Endodermal cell (in vitro differentiated cells): Measurements from ENCODE around the gene ANGPTL2. TPM values are rescaled to one million over a fixed set of nuclear protein-coding genes. Genes with fewer than 3 reads are reported as not detected.

ENCODE experiments used
- DNase-seq: peaks from one replicate; pipeline ENCODE4 v3.0.0-alpha.2; 2017
- H3K27ac ChIP-seq: 2 replicates; pipeline ENCODE4 v1.5.1; 2013; ENCODE audit warnings: mild to moderate bottlenecking, low read depth, low read length, moderate library complexity
- H3K27me3 ChIP-seq: 2 replicates; pipeline ENCODE4 v1.6.1; 2013; ENCODE audit warnings: mild to moderate bottlenecking, low read length, moderate library complexity; ENCODE audit not compliant: insufficient read depth, control insufficient read depth, poor library complexity, severe bottlenecking
- H3K36me3 ChIP-seq: 2 replicates; pipeline ENCODE4 v1.7.0; 2013; ENCODE audit warnings: mild to moderate bottlenecking, low read length, moderate library complexity; ENCODE audit not compliant: control insufficient read depth, insufficient read depth
- H3K4me1 ChIP-seq: one replicate; pipeline ENCODE4 v1.7.0; 2013; ENCODE audit warnings: low read length; ENCODE audit not compliant: control insufficient read depth, insufficient read depth
- H3K4me3 ChIP-seq: 2 replicates; pipeline ENCODE4 v1.5.1; 2013; ENCODE audit warnings: mild to moderate bottlenecking, low read length, moderate library complexity
- H3K9ac ChIP-seq: 2 replicates; pipeline ENCODE4 v1.6.1; 2013; ENCODE audit warnings: mild to moderate bottlenecking, low read length, moderate library complexity; ENCODE audit not compliant: poor library complexity, severe bottlenecking; ENCODE audit errors: extremely low read depth
- H3K9me3 ChIP-seq: 2 replicates; pipeline ENCODE4 v1.6.1; 2013; ENCODE audit warnings: mild to moderate bottlenecking, low read length, moderate library complexity; ENCODE audit not compliant: control insufficient read depth
- H3K27ac Mint-ChIP-seq: 2 replicates; pipeline ENCODE4 v1.8.0; 2020; ENCODE audit warnings: mixed read lengths
- H3K27me3 Mint-ChIP-seq: 2 replicates; pipeline ENCODE4 v1.8.0; 2021; ENCODE audit warnings: mild to moderate bottlenecking, mixed read lengths; ENCODE audit not compliant: insufficient read depth
- H3K36me3 Mint-ChIP-seq: 2 replicates; pipeline ENCODE4 v1.8.0; 2020; ENCODE audit warnings: low read depth, mixed read lengths
- H3K4me1 Mint-ChIP-seq: 2 replicates; pipeline ENCODE4 v1.8.0; 2020; ENCODE audit warnings: mixed read lengths
- H3K4me3 Mint-ChIP-seq: 2 replicates; pipeline ENCODE4 v1.8.0; 2020; ENCODE audit warnings: mild to moderate bottlenecking, moderate library complexity, mixed read lengths
- H3K9me3 Mint-ChIP-seq: 2 replicates; pipeline ENCODE4 v1.8.0; 2020; ENCODE audit warnings: mild to moderate bottlenecking, mixed read lengths
- WGBS, 2 experiments: methylation state at CpG; one replicate each; pipeline versions ENCODE4 v1.1.5 to v1.1.7; 2013; ENCODE audit warnings: missing lambda C conversion rate in 2 of 2, mixed read lengths in 1 of 2; ENCODE audit not compliant: insufficient coverage in 1 of 2, insufficient read length in 1 of 2; 5-methylcytosine and 5-hydroxymethylcytosine counted together
- total RNA-seq, 2 donors: library from RNA; stranded (reverse); fragmentation: NEBNext Ultra II Directional in 1 of 2; extraction: Animal tissue kit (Norgen Biotek cat#: 25700) in 1 of 2; gene quantifications; 2 replicates in 1 of 2; 3 replicates in 1 of 2; pipeline ENCODE4 v1.2.1, GENCODE V29; 2021
- TF ChIP-seq, protein P1 (sequence below): fragments of 200-600 bp; sonication (generic); conservative IDR thresholded peaks from 2 replicates; pipeline ENCODE4 v1.5.0; 2021; ENCODE audit warnings: antibody characterized with exemption, mild to moderate bottlenecking

Gene ANGPTL2
- total RNA-seq, 2 donors from 2014 or later = 14.8 to 17.1 TPM

DNA sequence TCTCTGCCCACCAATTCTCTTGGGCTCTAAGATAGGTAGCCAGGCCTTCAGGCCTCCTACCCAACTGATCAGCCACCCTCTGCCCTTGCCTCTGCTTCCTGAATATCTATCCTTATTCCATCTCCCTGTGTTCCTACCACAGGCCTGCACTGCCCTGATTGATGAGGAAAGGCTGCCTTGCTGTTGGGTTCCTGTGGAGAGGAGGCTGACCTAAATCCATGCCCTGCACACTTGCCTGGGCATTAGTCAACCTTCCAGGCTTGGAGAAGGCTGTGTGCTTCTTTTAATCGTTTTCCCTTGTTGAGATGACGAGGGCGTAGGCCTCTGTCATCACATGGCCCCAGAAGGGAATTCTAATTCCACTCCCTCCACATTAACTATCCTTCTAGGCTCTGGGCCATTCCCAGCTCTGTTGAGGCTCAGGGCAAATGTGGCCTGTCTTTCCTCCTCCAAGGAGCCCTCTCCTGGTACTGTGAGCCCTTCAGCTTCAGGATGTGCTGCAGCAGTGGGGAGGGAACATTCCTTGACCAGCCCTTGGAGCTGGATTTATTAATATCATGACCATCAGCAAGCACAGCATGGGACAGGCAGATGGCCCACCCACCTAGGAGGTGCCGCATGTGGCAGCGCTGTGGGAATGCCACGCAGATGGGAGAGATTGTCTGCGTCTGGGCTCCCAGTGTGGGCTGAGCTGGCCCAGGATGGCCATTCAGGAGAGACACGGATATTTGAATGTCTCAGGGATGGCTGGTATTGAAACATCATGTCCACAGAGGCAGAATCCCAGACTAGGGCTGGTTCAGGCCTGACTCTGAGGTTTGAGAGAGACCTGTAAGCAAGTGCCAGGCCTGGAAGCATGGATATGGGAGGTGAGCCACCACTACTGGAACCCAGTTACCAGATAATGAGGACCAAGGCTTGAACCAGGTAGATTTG lies 40.9 kb downstream of the ANGPTL2 start:
- Mint-ChIP-seq H3K27ac (no peak overlapping the region), H3K36me3 (peaks cover 13% of the 10 kb centered on the region), H3K27me3 (no peaks in the 10 kb centered on the region), H3K4me1 (peaks cover 20% of the 10 kb centered on the region), H3K4me3 (no peak overlapping the region), H3K9me3 (no peaks in the 10 kb centered on the region)
- H3K27ac ChIP-seq = no peak overlapping the region
- 94 to 100% methylated on average over 4 to 8 of the region's 8 CpGs for WGBS, 2 experiments
- no peaks in the 10 kb centered on the region for H3K27me3 ChIP-seq
- H3K4me1 ChIP-seq = peaks cover 4% of the 10 kb centered on the region
- H3K4me3 ChIP-seq = no peak overlapping the region
- H3K9me3 ChIP-seq = peaks cover 8% of the 10 kb centered on the region
- no peaks in the 10 kb centered on the region for H3K36me3 ChIP-seq
- TF ChIP-seq, protein P1, sequence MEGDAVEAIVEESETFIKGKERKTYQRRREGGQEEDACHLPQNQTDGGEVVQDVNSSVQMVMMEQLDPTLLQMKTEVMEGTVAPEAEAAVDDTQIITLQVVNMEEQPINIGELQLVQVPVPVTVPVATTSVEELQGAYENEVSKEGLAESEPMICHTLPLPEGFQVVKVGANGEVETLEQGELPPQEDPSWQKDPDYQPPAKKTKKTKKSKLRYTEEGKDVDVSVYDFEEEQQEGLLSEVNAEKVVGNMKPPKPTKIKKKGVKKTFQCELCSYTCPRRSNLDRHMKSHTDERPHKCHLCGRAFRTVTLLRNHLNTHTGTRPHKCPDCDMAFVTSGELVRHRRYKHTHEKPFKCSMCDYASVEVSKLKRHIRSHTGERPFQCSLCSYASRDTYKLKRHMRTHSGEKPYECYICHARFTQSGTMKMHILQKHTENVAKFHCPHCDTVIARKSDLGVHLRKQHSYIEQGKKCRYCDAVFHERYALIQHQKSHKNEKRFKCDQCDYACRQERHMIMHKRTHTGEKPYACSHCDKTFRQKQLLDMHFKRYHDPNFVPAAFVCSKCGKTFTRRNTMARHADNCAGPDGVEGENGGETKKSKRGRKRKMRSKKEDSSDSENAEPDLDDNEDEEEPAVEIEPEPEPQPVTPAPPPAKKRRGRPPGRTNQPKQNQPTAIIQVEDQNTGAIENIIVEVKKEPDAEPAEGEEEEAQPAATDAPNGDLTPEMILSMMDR = no peak
- no peak for DNase-seq
- H3K9ac ChIP-seq = no peak overlapping the region

DNA sequence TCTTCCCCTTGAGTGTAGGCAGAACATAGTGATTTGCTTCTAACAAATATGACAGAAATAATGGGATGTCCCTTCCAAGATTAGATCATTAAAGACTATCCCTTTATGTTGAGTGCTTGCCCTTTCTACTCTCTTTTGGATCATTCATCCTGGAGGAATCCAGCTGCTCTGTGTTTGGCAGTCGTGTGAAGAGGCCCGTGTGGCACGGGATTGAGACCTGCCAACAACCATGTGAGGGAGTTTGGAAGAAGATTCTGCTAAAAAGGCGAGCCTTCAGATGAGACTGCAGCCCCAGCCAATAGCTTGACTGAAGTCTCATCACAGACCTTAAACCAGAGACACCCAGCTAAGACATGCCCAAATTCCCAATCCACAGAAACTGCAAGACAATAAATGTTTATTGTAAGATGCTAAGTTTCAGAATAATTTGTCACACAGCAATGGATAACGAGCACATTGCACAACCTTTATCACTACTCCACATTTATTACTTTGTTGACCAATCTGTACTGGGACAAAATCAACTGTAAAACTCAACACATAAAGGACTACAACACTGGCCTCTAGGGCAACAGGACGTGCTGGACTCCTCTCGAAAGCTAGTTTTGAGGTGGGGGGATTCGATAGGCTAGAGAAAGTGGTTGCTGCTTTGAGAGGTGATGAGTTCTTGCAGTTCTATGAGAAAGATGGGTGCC lies 42.8 kb downstream of the ANGPTL2 start:
- H3K4me3 ChIP-seq = no peak overlapping the region
- no peak overlapping the region for H3K9ac ChIP-seq
- H3K4me3 Mint-ChIP-seq = no peak overlapping the region
- TF ChIP-seq, protein P1 = no peak
- H3K27me3 Mint-ChIP-seq = no peaks in the 10 kb centered on the region
- H3K4me1 Mint-ChIP-seq = peaks cover 35% of the 10 kb centered on the region
- no peaks in the 10 kb centered on the region for H3K9me3 Mint-ChIP-seq
- H3K36me3 Mint-ChIP-seq = peaks cover 13% of the 10 kb centered on the region
- H3K9me3 ChIP-seq = peaks cover 8% of the 10 kb centered on the region
- H3K4me1 ChIP-seq = peaks cover 13% of the 10 kb centered on the region
- 83 to 95% methylated on average over 2 to 8 of the region's 8 CpGs for WGBS, 2 experiments
- no peak for DNase-seq
- no peaks in the 10 kb centered on the region for H3K27me3 ChIP-seq
- H3K36me3 ChIP-seq = no peaks in the 10 kb centered on the region
- H3K27ac ChIP-seq = no peak overlapping the region
- H3K27ac Mint-ChIP-seq = no peak overlapping the region

DNA sequence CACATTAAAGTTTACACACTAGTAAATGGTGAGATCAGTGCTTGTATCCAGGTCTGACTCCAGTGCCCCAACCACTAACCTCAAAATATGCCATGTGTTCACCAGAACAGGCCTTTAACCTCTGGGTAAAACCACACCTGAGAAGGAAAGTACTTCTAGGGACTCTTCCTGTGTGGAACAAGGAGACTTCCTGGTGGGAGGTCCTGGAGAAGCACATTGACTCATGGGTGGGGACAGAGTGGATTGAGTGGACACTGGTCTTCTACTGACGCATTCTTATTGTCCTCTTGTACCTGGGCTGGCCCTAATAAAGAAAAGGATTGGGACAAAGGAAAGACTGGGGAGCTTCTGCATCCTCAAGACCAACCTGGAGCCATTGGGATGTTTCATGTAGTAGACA lies 43.4 kb downstream of the ANGPTL2 start:
- peaks cover 13% of the 10 kb centered on the region for H3K4me1 ChIP-seq

More for the DNA sequence above, 43.4 kb downstream of the ANGPTL2 start:
- Mint-ChIP-seq H3K36me3 (peaks cover 13% of the 10 kb centered on the region), H3K4me1 (peaks cover 36% of the 10 kb centered on the region), H3K27me3 (no peaks in the 10 kb centered on the region), H3K27ac (no peak overlapping the region), H3K9me3 (no peaks in the 10 kb centered on the region), H3K4me3 (no peak overlapping the region)
- Histone ChIP-seq H3K9ac (no peak overlapping the region), H3K27ac (no peak overlapping the region), H3K27me3 (no peaks in the 10 kb centered on the region), H3K4me3 (no peak overlapping the region), H3K36me3 (no peaks in the 10 kb centered on the region), H3K9me3 (peaks cover 8% of the 10 kb centered on the region)
- no peak for DNase-seq
- TF ChIP-seq, protein P1 = no peak
- 97 to 100% methylated on average over 1 of the region's 1 CpG for WGBS, 2 experiments
